NB4 (cell line): ENCODE data around the gene XXYLT1.

ENCODE experiments used
- DNase-seq: peaks from one replicate; pipeline ENCODE4 v3.0.0; 2010; ENCODE audit warnings: low read depth
- H3K4me3 ChIP-seq: one replicate; pipeline ENCODE4 v1.5.1; 2011; ENCODE audit warnings: mild to moderate bottlenecking, low read depth, low read length, moderate library complexity
- MAX ChIP-seq: IDR thresholded peaks from 2 replicates; pipeline ENCODE4 v1.6.1; 2011; ENCODE audit warnings: low read depth, low read length
- MYC ChIP-seq: IDR thresholded peaks from 2 replicates; pipeline ENCODE4 v1.6.1; 2011; ENCODE audit warnings: low read depth, low read length
- POLR2A ChIP-seq: IDR thresholded peaks from 2 replicates; pipeline ENCODE4 v1.6.1; 2011; ENCODE audit warnings: mild to moderate bottlenecking; ENCODE audit not compliant: insufficient read length; ENCODE audit errors: extremely low read depth
- TF ChIP-seq, protein P1 (sequence below): IDR thresholded peaks from one replicate; pipeline ENCODE4 v1.5.1; 2012; ENCODE audit warnings: low read depth, low read length

The XXYLT1 gene, protein sequence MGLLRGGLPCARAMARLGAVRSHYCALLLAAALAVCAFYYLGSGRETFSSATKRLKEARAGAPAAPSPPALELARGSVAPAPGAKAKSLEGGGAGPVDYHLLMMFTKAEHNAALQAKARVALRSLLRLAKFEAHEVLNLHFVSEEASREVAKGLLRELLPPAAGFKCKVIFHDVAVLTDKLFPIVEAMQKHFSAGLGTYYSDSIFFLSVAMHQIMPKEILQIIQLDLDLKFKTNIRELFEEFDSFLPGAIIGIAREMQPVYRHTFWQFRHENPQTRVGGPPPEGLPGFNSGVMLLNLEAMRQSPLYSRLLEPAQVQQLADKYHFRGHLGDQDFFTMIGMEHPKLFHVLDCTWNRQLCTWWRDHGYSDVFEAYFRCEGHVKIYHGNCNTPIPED

GRCh38 chr3:195270817-195271409 is at the start of gene XXYLT1:
Gene XXYLT1, minus strand, starts transcription at chr3:195271159. Its CDS starts 101 bp downstream, at chr3:195271058.
- DNase-seq: peak; percentile 92

DNA sequence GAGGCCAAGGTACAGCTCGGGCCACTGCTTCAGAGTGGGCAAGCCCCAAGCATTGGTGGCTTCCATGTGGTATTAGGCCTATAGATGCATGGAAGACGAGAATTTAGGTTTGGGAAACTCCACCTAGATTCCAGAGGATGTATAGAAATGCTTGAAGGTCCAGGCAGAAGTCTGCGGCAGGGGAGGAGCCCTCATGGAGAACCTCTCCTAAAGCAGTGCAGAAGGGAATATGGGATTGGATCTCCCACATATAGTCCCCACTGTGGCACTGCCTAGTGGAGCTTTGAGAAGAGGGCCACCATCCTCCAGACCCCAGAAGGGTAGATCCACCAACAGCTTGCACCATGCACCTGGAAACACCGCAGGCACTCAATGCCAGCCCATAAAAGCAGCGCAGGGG is 48.1 kb upstream of the XXYLT1 start:
- DNase-seq: peak; percentile 6
- H3K4me3 ChIP-seq: no peak overlapping the region
- TF ChIP-seq POLR2A (no peak), MAX (no peak), MYC (no peak)
- TF ChIP-seq, protein P1, sequence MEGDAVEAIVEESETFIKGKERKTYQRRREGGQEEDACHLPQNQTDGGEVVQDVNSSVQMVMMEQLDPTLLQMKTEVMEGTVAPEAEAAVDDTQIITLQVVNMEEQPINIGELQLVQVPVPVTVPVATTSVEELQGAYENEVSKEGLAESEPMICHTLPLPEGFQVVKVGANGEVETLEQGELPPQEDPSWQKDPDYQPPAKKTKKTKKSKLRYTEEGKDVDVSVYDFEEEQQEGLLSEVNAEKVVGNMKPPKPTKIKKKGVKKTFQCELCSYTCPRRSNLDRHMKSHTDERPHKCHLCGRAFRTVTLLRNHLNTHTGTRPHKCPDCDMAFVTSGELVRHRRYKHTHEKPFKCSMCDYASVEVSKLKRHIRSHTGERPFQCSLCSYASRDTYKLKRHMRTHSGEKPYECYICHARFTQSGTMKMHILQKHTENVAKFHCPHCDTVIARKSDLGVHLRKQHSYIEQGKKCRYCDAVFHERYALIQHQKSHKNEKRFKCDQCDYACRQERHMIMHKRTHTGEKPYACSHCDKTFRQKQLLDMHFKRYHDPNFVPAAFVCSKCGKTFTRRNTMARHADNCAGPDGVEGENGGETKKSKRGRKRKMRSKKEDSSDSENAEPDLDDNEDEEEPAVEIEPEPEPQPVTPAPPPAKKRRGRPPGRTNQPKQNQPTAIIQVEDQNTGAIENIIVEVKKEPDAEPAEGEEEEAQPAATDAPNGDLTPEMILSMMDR: no peak

More at GRCh38 chr3:195270817-195271409, at the start of gene XXYLT1:
- TF ChIP-seq MAX (no peak), MYC (no peak), POLR2A (peak; percentile 55)
- TF ChIP-seq, protein P1: peak; percentile 22
- peak within 1 kb of the TSS; percentile 89 for H3K4me3 ChIP-seq

- DNase-seq: no peak
- TF ChIP-seq, protein P1: no peak
- TF ChIP-seq MYC (no peak), MAX (no peak), POLR2A (no peak)
- H3K4me3 ChIP-seq: no peak overlapping the region
These were observed 41.8 kb upstream of the XXYLT1 start for GRCh38 chr3:195312714-195313113.

DNA sequence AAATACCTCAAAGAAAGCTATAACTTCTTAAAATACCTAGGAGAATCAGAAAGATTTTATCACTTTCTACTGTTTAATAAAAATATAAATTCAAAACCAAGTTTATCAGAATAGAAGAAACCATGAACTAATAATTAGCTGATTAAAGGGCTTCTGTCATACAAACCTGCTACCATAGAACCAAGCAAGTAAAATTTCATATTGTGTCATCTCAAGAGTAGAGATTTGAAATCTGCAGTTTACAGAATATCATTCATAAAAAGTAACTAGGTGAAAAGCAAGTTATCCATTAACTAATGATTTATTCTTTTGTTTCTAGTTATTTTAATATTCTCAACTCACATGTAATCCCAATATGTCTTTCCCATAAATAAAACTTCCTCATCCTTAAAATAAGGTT is 36.8 kb upstream of the XXYLT1 start:
- H3K4me3 ChIP-seq: no peak overlapping the region
- no peak for DNase-seq
- TF ChIP-seq, protein P1: no peak
- TF ChIP-seq MAX (no peak), POLR2A (no peak), MYC (no peak)

- no peak for DNase-seq
- H3K4me3 ChIP-seq: no peak overlapping the region
- no peak for TF ChIP-seq MYC
- TF ChIP-seq, protein P1: no peak
- TF ChIP-seq POLR2A: no peak
- no peak for TF ChIP-seq MAX
These were observed 35.4 kb upstream of the XXYLT1 start for GRCh38 chr3:195306369-195306768.
